ENCODE measurements around the gene DUSP1.
A peak's percentile ranks its signal among the peaks of the same experiment; 100 is the strongest.

Gene DUSP1

GRCh38 chr5:172772112-172772906, 1.3 kb upstream of the DUSP1 start:
- H3K9me2 ChIP-seq (replicated peaks; ENCODE audit: low read depth, low read length) = no peaks in the 10 kb centered on the region
- H4K20me1 ChIP-seq (ENCODE audit: insufficient read depth, low read length, poor library complexity, severe bottlenecking) = peaks cover 20% of the 10 kb centered on the region
- TF ChIP-seq CTCF (conservative IDR thresholded peaks at IDR 0.05; ENCODE audit: low read length) (peak; percentile 64), EZH2phosphoT487 (IDR thresholded peaks at IDR 0.05; ENCODE audit: borderline replicate concordance) (no peak)
- H3K4me2 ChIP-seq (ENCODE audit: low read depth, low read length, poor library complexity, severe bottlenecking) = peak overlapping the region; percentile 97
- peak overlapping the region; percentile 87 for H3K9ac ChIP-seq (ENCODE audit: low read depth, low read length, poor library complexity, severe bottlenecking)
- H3K79me2 ChIP-seq (ENCODE audit: insufficient read depth, low read length) = peaks cover 37% of the 10 kb centered on the region
- H2AFZ ChIP-seq (ENCODE audit: low read length) = peak overlapping the region; percentile 87
- H3K4me3 ChIP-seq (ENCODE audit: low read length, poor library complexity, severe bottlenecking) = peak overlapping the region; percentile 94
- H3K27me3 ChIP-seq (ENCODE audit: insufficient read depth, low read length, poor library complexity, severe bottlenecking) = no peaks in the 10 kb centered on the region
- H3K9me3 ChIP-seq (ENCODE audit: insufficient read depth, low read depth, low read length) = no peaks in the 10 kb centered on the region
- peaks cover 25% of the 10 kb centered on the region for H3K4me1 ChIP-seq (ENCODE audit: insufficient read depth, low read length, poor library complexity, severe bottlenecking)
- H3K36me3 ChIP-seq (ENCODE audit: insufficient read depth, low read length) = peaks cover 11% of the 10 kb centered on the region; the same call in 1 of the 2 replicates
- peaks cover 4% of the 10 kb centered on the region; the same call in 1 of the 2 replicates for H3F3A ChIP-seq (ENCODE audit: low read depth)

- Histone ChIP-seq H3K4me1 (ENCODE audit: insufficient read depth, low read length, poor library complexity, severe bottlenecking) (peaks cover 25% of the 10 kb centered on the region), H3K9ac (ENCODE audit: low read depth, low read length, poor library complexity, severe bottlenecking) (peak overlapping the region; percentile 87), H2AFZ (ENCODE audit: low read length) (peak overlapping the region; percentile 81; the same call in 1 of the 2 replicates), H3K9me2 (replicated peaks; ENCODE audit: low read depth, low read length) (no peaks in the 10 kb centered on the region), H3K4me2 (ENCODE audit: low read depth, low read length, poor library complexity, severe bottlenecking) (peak overlapping the region; percentile 97), H4K20me1 (ENCODE audit: insufficient read depth, low read length, poor library complexity, severe bottlenecking) (peaks cover 20% of the 10 kb centered on the region), H3K36me3 (ENCODE audit: insufficient read depth, low read length) (peaks cover 11% of the 10 kb centered on the region; the same call in 1 of the 2 replicates), H3K27me3 (ENCODE audit: insufficient read depth, low read length, poor library complexity, severe bottlenecking) (no peaks in the 10 kb centered on the region), H3K9me3 (ENCODE audit: insufficient read depth, low read depth, low read length) (no peaks in the 10 kb centered on the region), H3K4me3 (ENCODE audit: low read length, poor library complexity, severe bottlenecking) (peak overlapping the region; percentile 94), H3K79me2 (ENCODE audit: insufficient read depth, low read length) (peaks cover 37% of the 10 kb centered on the region), H3F3A (ENCODE audit: low read depth) (peaks cover 4% of the 10 kb centered on the region; the same call in 1 of the 2 replicates)
- no peak for TF ChIP-seq CTCF (conservative IDR thresholded peaks at IDR 0.05; ENCODE audit: low read length)
These were observed 580 bp upstream of the DUSP1 start for GRCh38 chr5:172771439-172772111.

GRCh38 chr5:172770374-172770674, 671 bp downstream of the DUSP1 start:
- peaks cover 11% of the 10 kb centered on the region; the same call in 1 of the 2 replicates for H3K36me3 ChIP-seq (ENCODE audit: insufficient read depth, low read length)
- H2AFZ ChIP-seq (ENCODE audit: low read length) = no peak overlapping the region
- peak overlapping the region; percentile 87 for H3K9ac ChIP-seq (ENCODE audit: low read depth, low read length, poor library complexity, severe bottlenecking)
- H4K20me1 ChIP-seq (ENCODE audit: insufficient read depth, low read length, poor library complexity, severe bottlenecking) = peaks cover 20% of the 10 kb centered on the region
- H3K9me2 ChIP-seq (replicated peaks; ENCODE audit: low read depth, low read length) = no peaks in the 10 kb centered on the region
- H3K9me3 ChIP-seq (ENCODE audit: insufficient read depth, low read depth, low read length) = no peaks in the 10 kb centered on the region
- H3K27me3 ChIP-seq (ENCODE audit: insufficient read depth, low read length, poor library complexity, severe bottlenecking) = no peaks in the 10 kb centered on the region
- H3K4me3 ChIP-seq (ENCODE audit: low read length, poor library complexity, severe bottlenecking) = peak overlapping the region; percentile 94
- peaks cover 37% of the 10 kb centered on the region for H3K79me2 ChIP-seq (ENCODE audit: insufficient read depth, low read length)
- peaks cover 4% of the 10 kb centered on the region; the same call in 1 of the 2 replicates for H3F3A ChIP-seq (ENCODE audit: low read depth)
- TF ChIP-seq CTCF (conservative IDR thresholded peaks at IDR 0.05; ENCODE audit: low read length) = no peak
- TF ChIP-seq EZH2phosphoT487 (IDR thresholded peaks at IDR 0.05; ENCODE audit: borderline replicate concordance) = no peak
- H3K4me1 ChIP-seq (ENCODE audit: insufficient read depth, low read length, poor library complexity, severe bottlenecking) = peaks cover 28% of the 10 kb centered on the region
- H3K4me2 ChIP-seq (ENCODE audit: low read depth, low read length, poor library complexity, severe bottlenecking) = peak overlapping the region; percentile 97
